DMS153 treated with DMSO at 0.1 percent for 48 hours (cell line): ENCODE results near the gene FAAH2.
"Not testable (repeated sequence)": the region's sequence is repeated elsewhere in the genome, so short reads cannot be mapped to it uniquely, and the experiment has no call there.

ENCODE experiments used
- DNase-seq: peaks from one replicate; lab custom pipeline; 2025; ENCODE audit not compliant: unreplicated experiment; lab: John Stamatoyannopoulos, UW

Gene FAAH2

GRCh38 chrX:57380026-57380796 lies 93.7 kb downstream of the FAAH2 start:
- no peak for DNase-seq

DNA sequence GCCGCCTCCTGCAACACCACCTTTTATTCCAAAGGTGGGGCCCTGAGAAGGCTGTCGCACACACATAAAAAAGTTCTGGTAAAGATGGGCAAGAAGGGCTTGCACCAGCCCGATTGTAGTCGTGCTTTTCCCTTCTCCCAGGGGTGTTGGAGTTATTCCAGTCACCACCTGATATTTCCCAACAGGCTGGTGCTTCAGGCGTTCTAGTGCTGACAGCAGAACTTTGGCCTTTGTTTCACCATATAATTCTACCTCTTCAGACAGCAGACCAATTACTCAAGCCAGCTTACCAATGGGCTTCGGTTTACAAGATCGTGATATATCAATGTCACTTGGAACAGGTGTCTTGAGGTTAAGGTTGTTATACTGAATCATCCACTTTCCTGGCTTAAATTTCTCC lies 107.7 kb downstream of the FAAH2 start:
- not testable (repeated sequence) for DNase-seq

DNA sequence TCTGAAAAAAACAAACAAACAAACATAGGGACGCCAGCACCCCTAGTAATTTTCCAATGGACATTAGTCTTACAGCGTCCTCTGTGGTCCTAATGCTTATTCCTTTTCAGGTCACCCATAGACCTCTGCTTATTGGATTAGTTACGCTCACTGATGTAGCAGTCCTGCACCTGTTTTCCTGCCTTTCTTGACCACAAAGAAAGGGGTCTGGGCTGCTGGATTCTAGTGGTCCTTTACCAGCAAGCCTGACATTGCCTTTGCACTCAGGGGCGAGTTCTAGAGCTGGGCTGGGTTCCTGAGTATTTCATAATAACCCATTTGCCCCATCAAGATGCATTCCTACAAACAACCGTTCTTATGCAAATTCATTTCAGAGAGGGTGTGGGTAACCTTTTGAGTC lies 116.7 kb downstream of the FAAH2 start:
- DNase-seq, result not testable (repeated sequence)

DNA sequence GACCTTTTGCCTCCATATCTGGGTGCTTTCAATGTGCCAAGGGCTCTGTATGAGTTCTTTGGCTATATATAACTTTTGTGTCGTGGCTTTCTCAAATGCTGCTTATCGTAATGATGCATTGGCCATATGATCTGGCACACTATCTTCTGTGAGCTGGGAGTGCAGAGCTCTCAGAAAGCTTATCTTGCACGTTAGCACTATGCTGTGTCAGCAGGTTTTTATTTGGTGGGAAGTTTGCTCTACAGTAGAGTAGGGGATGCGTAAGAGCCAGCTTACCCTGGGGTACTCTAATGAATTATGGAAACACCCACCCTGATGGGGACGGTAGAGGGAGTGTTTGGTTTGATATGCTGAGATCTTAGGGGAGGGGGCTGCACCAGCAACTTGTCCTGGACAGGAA lies 119.6 kb downstream of the FAAH2 start:
- DNase-seq, result no peak

DNA sequence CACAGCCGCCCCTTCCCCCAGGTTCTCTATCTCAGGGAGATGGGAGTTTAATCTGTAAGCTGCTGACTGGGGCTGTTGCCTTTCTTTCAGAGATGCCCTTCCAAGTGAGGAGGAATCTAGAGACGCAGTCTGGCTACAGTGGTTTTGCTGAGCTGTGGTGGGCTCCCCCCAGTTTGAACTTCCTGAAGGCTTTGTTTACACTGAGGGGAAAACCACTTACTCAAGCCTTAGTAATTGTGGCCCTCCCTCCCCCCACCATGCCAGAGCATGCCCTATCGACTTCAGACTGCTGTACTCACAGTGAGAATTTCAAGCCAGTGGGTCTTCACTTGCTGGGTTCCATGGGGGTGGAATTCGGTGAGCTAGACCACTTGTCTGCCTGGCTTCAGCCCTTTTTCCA lies 131.3 kb downstream of the FAAH2 start:
- DNase-seq, result no peak

GRCh38 chrX:57422289-57422688 lies 135.8 kb downstream of the FAAH2 start:
- peak; percentile 1 for DNase-seq

DNA sequence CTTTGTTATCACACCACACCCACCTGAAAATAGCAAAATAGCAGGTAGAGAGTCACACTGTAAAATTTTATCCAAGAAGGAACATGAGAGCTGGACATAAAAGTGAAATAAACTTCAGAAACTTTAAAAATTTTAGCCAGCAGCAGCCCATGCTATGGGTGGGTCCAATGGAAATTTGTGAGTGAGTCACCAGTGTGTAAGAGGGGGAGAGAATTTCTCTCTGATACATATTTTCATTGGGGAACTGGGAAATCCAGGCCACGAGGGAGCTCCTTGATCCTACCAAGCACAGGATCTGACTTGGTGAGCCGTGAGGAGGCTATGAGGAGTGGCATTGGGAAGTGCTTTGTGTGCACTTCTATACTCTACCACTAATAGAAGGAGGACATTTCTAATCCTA lies 136.3 kb downstream of the FAAH2 start:
- no peak for DNase-seq

DNA sequence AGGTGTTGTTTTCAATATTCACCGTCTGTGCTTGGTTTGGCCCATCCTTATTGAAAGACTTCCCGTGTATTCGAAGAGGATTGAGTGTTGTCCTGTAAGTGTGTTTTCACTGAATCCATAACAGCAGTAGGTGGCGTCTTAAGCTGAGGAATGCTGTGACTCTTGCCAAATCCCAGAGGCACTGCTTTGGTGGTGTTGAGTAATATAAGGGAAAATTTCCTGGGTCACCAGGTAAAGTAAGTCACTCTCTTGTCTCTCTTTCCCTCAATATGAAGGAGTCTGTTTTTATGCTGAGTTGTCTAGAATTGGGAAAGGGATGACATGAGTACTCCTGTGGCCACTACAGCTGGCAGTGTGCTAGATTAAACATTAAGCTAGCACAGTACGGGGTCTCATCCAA lies 158.6 kb downstream of the FAAH2 start:
- DNase-seq, result no peak

DNA sequence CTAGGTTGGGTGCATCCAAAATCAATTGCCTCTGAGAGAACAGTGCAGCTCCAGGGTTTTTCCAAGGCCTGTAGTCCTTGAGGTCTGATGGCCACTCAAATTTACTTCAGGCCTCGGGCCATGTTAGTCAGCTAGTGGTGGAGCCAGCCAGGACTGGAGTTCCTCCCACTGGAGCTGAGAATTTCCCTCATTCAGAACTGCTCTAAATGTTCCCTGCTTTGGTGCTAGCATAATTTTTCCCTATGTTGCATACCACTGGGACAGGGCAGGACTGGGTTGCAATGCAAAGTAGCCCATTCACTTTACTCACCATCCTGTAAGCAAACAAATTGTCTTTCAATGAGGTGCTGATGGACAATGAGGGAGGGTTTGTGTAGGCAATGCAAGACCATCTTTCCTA lies 159.3 kb downstream of the FAAH2 start:
- DNase-seq, result no peak

GRCh38 chrX:57447856-57448255 lies 161.3 kb downstream of the FAAH2 start:
- DNase-seq, result no peak

DNA sequence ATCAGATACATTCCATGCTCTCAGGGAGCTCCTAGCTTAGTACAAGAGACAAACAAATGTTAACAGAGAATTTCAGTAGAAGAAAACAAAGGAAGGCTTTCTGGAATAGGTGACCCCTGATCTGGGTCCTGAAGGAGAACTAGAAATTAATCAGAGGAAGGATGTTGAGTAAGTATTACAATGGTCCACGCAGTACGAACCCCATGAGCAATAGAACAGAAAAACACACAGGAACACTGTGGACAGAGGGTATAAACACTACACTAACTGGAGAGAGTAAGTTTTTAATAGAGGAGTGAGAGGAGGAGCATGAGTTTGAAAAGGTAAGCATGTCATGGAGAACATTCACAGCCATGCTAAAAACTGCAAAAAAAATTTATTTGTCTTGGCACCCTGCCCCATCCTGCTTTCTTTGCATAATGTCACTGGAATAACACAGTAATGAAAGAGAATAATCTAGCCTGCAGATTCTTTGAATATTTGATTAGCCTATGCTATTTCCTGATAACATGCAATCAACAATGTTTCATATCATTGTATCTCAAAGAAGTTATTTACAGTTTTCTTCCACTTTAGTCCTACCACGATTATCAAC lies 165.0 kb downstream of the FAAH2 start:
- DNase-seq, result no peak

DNA sequence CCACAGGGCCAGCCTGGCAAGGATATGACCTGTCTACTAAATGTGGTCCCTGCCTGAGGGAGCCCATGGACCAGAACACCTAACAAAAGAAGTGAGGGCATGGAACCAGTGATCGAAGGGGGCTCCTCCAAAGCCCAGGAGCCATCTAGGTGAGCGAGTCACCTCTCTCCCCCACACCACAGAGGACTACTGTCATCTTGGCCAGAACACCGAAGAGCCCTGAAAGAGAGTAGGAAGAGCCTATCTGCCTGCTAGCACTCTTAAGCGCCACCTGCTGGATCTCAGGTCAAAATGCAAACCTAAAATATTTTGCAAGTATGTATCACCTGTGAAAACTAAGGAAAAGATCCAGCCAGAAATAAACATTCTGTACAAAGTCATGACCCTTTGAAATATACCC lies 167.4 kb downstream of the FAAH2 start:
- no peak for DNase-seq

DNA sequence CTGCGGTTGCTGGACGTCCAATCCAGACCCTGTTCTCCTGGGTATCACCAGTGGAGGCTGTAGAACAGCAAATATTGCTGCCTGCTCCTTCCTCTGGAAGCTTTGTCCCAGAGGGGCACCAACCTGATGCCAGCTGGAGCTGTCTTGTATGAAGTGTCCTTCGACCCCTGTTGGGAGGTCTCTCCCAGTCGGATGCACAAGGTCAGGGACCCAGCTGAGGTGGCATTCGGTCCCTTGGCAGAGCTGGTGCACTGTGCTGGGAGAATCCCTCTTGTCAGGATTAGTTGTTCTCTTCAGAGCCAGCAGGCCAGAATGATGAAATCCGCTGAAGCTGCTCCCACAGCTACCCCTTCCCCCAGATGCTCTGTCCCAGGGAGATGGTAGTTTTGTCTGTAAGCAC lies 195.0 kb downstream of the FAAH2 start:
- DNase-seq, result no peak

DNA sequence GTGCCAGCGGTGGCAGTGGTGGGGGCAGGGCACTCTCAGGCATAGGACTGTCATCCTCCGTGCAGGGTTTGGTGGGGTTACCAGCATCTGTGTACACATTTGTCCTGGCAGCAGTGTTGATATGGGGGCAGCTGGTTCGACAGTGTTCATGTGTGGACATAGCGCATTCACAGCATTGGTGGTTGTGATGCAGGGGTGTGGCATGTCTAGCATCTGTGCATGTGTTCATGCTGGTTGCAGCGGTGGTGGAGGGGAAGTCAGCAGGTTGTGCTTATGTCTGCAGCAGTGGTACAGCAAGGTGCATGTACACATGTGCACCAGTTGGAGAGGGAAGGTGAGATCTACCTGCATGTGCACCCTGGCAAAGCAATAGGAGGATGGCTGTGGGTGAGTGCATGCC lies 230.0 kb downstream of the FAAH2 start:
- no peak for DNase-seq

DNA sequence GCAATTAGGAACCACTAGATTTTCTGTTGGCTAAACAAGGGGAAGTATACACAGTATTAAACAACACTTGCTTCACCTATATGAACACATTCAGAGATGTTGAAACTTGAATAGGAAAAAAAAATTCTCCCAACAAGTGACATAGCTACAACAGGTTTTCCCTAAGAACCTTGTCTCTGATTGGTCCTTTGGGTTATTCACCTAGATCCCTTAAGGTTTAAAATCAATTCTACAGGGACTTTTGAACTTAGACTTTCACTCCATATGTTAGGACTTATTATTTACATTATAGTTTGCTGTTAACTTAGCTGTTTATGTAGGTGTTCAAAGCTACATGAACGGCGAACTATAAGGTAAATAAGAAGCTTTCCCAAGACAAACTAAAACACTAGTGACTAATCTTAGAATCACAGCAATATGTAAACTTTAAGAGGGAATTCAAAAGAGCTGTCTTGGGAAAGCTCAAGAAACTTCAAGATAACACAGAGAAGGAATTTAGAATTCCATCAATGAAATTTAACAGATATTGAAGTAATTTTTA lies 233.1 kb downstream of the FAAH2 start:
- no peak for DNase-seq

DNA sequence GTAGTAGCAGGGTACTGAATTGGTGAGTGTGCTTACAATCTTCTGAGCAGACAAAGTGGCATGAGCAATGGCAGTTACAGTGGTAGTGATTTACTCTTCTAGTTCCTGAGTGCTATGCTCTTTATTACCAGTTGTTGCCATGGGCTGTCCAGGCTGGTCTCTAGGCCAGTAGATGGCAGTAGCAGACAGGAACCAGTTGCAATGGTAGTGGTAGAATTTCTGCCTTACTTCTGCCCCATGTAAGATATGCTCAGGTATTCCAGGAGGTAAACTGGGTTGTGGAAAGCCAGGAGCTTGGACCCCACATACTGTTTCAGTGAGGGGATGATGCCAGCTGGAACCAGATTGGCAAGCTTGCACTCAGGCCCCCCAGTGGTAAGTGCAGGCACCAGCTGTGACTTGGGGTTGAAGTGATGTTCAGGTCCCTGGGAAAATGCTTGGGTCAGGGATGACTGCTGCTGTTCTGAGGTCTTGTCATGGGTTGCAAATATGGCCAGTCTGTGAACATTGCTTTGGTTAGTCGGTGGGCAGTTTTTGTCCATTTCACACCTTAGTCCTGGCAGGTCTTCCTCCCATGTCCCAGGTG lies 242.3 kb downstream of the FAAH2 start:
- DNase-seq, result peak; percentile 0
